HL-60 (cell line): Measurements from ENCODE around the gene COL28A1.

Experiments
- DNase-seq, 2 experiments: peaks; one replicate each; pipeline ENCODE4 v3.0.0-alpha.2; 2010 to 2020; ENCODE audit warnings: low read depth in 1 of 2, low spot score in 1 of 2
- H3K27ac ChIP-seq: fragments of 250-450 bp; sonication (Bioruptor Pico); replicated peaks from 2 replicates; pipeline ENCODE4 v1.5.1; 2020; ENCODE audit warnings: mild to moderate bottlenecking, moderate library complexity
- H3K27me3 ChIP-seq: fragments of 250-450 bp; sonication (Bioruptor Pico); 2 replicates; pipeline ENCODE4 v1.5.1; 2021; ENCODE audit warnings: mild to moderate bottlenecking, moderate library complexity; ENCODE audit not compliant: insufficient read depth, poor library complexity, severe bottlenecking
- H3K4me3 ChIP-seq: replicated peaks from 2 replicates; pipeline ENCODE4 v1.5.1; 2011; ENCODE audit warnings: mild to moderate bottlenecking, control low read depth, low read length; ENCODE audit not compliant: insufficient read depth
- CTCF ChIP-seq: IDR thresholded peaks from one replicate; pipeline ENCODE4 v1.5.1; 2011; ENCODE audit warnings: low read length, control low read depth, inconsistent platforms; ENCODE audit not compliant: insufficient read depth
- GABPA ChIP-seq: IDR thresholded peaks from 2 replicates; pipeline ENCODE4 v1.6.1; 2012; ENCODE audit warnings: low read depth
- POLR2AphosphoS5 ChIP-seq: IDR thresholded peaks from 2 replicates; pipeline ENCODE4 v1.6.1; 2012; ENCODE audit warnings: low read depth
- SPI1 ChIP-seq: IDR thresholded peaks from 2 replicates; pipeline ENCODE4 v1.6.1; 2012; ENCODE audit warnings: low read depth, mild to moderate bottlenecking, borderline replicate concordance
- TF ChIP-seq, protein P1 (sequence below): IDR thresholded peaks from 2 replicates; pipeline ENCODE4 v1.6.1; 2012; ENCODE audit warnings: low read depth; ENCODE audit not compliant: insufficient replicate concordance

COL28A1 gene

DNA sequence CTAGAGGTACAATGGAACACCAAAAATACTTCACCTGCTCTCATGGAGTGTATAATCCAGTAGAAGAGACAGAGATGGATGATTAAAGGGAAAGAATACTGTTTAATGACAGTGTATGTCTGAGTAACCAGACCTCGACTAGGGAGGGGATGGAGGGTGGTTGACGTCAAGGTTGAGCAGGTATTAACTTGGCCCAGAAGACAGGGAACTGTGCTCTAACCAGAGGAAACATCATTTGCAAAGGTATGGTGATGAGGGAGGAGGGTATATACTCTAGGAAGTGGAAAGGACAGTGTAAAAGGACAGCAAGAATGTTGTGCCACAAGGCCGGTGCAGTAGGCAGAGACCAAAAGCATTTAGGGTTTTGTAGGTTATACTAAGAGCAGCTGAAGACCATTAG lies 33.9 kb upstream of the COL28A1 start:
- no peak for DNase-seq
- H3K27ac ChIP-seq: peak overlapping the region; percentile 61
- H3K4me3 ChIP-seq: peak overlapping the region; percentile 61

DNA sequence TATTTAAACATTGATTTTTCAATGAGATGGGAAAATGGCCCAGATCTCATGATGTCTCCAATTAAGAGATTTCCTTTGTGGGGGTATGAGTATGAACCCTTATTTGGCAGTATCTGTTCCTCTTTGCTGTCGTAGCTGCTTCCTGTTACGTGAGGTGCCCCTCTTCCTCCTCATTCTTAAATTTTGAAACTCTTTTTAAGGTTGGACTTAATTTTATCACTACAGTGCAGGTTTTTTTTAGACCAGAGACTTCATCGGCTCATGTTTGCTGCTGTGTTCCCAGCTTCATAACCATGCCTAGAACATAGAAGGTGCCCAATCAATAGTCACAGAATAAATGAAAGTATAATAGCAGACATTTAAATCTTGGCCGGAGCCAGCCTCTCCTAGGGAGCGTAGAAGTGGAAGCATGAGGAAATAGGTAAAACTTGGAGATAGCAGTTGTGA lies 33.4 kb upstream of the COL28A1 start:
- Histone ChIP-seq H3K27me3 (no peaks in the 10 kb centered on the region), H3K27ac (peak overlapping the region; percentile 61), H3K4me3 (peak overlapping the region; percentile 61)
- peak in 1 of 2 experiments; percentile 27 for DNase-seq
- TF ChIP-seq GABPA (peak; percentile 29; the same call in 1 of the 2 replicates), SPI1 (peak; percentile 79)
- TF ChIP-seq, protein P1, sequence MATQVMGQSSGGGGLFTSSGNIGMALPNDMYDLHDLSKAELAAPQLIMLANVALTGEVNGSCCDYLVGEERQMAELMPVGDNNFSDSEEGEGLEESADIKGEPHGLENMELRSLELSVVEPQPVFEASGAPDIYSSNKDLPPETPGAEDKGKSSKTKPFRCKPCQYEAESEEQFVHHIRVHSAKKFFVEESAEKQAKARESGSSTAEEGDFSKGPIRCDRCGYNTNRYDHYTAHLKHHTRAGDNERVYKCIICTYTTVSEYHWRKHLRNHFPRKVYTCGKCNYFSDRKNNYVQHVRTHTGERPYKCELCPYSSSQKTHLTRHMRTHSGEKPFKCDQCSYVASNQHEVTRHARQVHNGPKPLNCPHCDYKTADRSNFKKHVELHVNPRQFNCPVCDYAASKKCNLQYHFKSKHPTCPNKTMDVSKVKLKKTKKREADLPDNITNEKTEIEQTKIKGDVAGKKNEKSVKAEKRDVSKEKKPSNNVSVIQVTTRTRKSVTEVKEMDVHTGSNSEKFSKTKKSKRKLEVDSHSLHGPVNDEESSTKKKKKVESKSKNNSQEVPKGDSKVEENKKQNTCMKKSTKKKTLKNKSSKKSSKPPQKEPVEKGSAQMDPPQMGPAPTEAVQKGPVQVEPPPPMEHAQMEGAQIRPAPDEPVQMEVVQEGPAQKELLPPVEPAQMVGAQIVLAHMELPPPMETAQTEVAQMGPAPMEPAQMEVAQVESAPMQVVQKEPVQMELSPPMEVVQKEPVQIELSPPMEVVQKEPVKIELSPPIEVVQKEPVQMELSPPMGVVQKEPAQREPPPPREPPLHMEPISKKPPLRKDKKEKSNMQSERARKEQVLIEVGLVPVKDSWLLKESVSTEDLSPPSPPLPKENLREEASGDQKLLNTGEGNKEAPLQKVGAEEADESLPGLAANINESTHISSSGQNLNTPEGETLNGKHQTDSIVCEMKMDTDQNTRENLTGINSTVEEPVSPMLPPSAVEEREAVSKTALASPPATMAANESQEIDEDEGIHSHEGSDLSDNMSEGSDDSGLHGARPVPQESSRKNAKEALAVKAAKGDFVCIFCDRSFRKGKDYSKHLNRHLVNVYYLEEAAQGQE: no peak

More for the DNA sequence above, 33.9 kb upstream of the COL28A1 start:
- no peak for TF ChIP-seq POLR2AphosphoS5
- TF ChIP-seq, protein P1: no peak
- TF ChIP-seq SPI1: no peak
- TF ChIP-seq CTCF: no peak
- TF ChIP-seq GABPA: no peak
- H3K27me3 ChIP-seq: no peaks in the 10 kb centered on the region

DNA sequence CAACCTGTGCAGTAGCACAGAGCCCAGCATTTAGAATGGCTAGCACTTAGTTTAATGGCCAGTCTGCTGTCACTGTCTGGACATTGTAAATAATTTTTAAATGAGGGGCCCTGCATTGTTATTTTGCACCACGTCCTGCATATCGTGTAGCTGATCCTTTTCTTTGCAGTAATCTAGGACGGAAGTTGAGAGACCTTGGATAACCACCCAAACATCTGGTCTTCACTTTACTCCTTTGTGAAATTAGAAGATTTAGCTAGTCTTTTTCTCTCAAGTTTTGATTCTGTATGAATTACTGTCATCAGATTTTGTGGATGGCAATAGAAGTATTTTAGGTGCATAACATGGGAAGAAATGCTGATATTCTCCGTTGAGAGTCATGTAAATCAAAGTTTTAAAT lies 32.9 kb upstream of the COL28A1 start:
- Histone ChIP-seq H3K27me3 (no peaks in the 10 kb centered on the region), H3K27ac (peak overlapping the region; percentile 61), H3K4me3 (peak overlapping the region; percentile 61)

More for the DNA sequence above, 32.9 kb upstream of the COL28A1 start:
- no peak for DNase-seq
- TF ChIP-seq GABPA: no peak
- TF ChIP-seq, protein P1: no peak
- no peak for TF ChIP-seq SPI1
- TF ChIP-seq CTCF: no peak
- TF ChIP-seq POLR2AphosphoS5: no peak
